H1 (cell line): Measurements from ENCODE around the gene DMGDH.

Experiments
- BACH1 ChIP-seq: IDR thresholded peaks from 2 replicates; pipeline ENCODE4 v1.6.1; 2012; ENCODE audit warnings: low read length, improper control_type of control experiment
- CEBPB ChIP-seq: IDR thresholded peaks from 2 replicates; pipeline ENCODE4 v1.6.1; 2012; ENCODE audit warnings: low read depth, low read length
- EP300 ChIP-seq, 2 experiments: IDR thresholded peaks; 1 replicate in 1 of 2; 2 replicates in 1 of 2; pipeline ENCODE4 v1.6.1; 2011 to 2012; ENCODE audit warnings: low read depth in 2 of 2, low read length in 2 of 2, mild to moderate bottlenecking in 2 of 2, borderline replicate concordance in 1 of 2, inconsistent platforms in 1 of 2, moderate library complexity in 1 of 2
- GABPA ChIP-seq: IDR thresholded peaks from 2 replicates; pipeline ENCODE4 v1.6.1; 2011; ENCODE audit warnings: mild to moderate bottlenecking, low read length, moderate library complexity, borderline replicate concordance; ENCODE audit not compliant: insufficient read depth
- HDAC2 ChIP-seq, 2 experiments: fragments of 300-600 bp in 1 of 2; sonication (generic) in 1 of 2; IDR thresholded peaks; 2 replicates each; pipeline ENCODE4 v1.6.1; 2011 to 2012; ENCODE audit warnings: low read depth in 2 of 2, low read length in 2 of 2, mild to moderate bottlenecking in 2 of 2, moderate library complexity in 2 of 2, borderline replicate concordance in 1 of 2, inconsistent platforms in 1 of 2
- MAFK ChIP-seq: IDR thresholded peaks from 2 replicates; pipeline ENCODE4 v1.6.1; 2012; ENCODE audit warnings: low read depth, mild to moderate bottlenecking, improper control_type of control experiment, low read length
- POLR2A ChIP-seq, 2 experiments: IDR thresholded peaks; 1 replicate in 1 of 2; 2 replicates in 1 of 2; pipeline ENCODE4 v1.6.1; 2011; ENCODE audit warnings: low read depth in 2 of 2, low read length in 2 of 2, mild to moderate bottlenecking in 2 of 2; ENCODE audit errors: control extremely low read depth in 1 of 2
- RAD21 ChIP-seq, 2 experiments: IDR thresholded peaks in 1 of 2; conservative IDR thresholded peaks in 1 of 2; 2 replicates each; pipeline ENCODE4 v1.6.1; 2011; ENCODE audit warnings: low read depth in 2 of 2, low read length in 2 of 2, improper control_type of control experiment in 1 of 2, inconsistent platforms in 1 of 2, mild to moderate bottlenecking in 1 of 2, moderate library complexity in 1 of 2
- RXRA ChIP-seq: IDR thresholded peaks from 2 replicates; pipeline ENCODE4 v1.6.1; 2011; ENCODE audit warnings: low read depth, mild to moderate bottlenecking, low read length, moderate library complexity; ENCODE audit not compliant: insufficient read depth
- SIN3A ChIP-seq, 2 experiments: IDR thresholded peaks in 1 of 2; conservative IDR thresholded peaks in 1 of 2; 2 replicates each; pipeline ENCODE4 v1.6.1; 2011 to 2012; ENCODE audit warnings: low read length in 2 of 2, improper control_type of control experiment in 1 of 2, low read depth in 1 of 2, mild to moderate bottlenecking in 1 of 2
- TBP ChIP-seq: IDR thresholded peaks from 2 replicates; pipeline ENCODE4 v1.6.1; 2011; ENCODE audit warnings: low read depth, low read length, improper control_type of control experiment
- TCF12 ChIP-seq: IDR thresholded peaks from 2 replicates; pipeline ENCODE4 v1.6.1; 2011; ENCODE audit warnings: low read depth, mild to moderate bottlenecking, low read length
- YY1 ChIP-seq: IDR thresholded peaks from 2 replicates; pipeline ENCODE4 v1.6.1; 2011; ENCODE audit warnings: low read depth, mild to moderate bottlenecking, low read length
- TF ChIP-seq, protein P1 (sequence below), 3 experiments: IDR thresholded peaks; 1 replicate in 2 of 3; 2 replicates in 1 of 3; pipeline versions ENCODE4 v1.5.1 to v1.6.1; 2011; ENCODE audit warnings: low read length in 3 of 3, mild to moderate bottlenecking in 3 of 3, inconsistent platforms in 2 of 3, low read depth in 1 of 3, moderate library complexity in 1 of 3; ENCODE audit not compliant: insufficient read depth in 1 of 3; ENCODE audit errors: control extremely low read depth in 1 of 3

DNA sequence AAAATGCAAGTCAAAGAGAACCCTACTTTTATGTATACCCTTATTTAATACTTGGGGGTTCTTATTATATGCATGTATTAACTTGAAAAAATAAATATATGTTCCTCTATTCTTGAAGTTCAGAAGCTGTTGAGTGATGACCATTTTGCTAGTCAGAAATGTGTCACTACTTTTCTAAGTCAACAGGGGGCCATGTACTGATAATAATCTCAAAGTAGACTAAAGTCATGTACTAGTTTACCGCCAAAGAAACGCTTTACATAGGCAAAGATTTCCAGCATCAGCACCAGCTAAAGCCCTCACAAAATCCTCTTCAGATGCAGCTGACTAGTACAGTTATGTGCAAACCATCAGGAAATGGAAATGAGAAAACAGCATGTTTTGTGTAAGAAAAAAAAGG lies 36.4 kb upstream of the DMGDH start:
- TF ChIP-seq RXRA (no peak), TCF12 (no peak), SIN3A (conservative IDR thresholded peaks at IDR 0.05 in 1 of 2, IDR thresholded peaks at IDR 0.05 in 1 of 2; ENCODE audit: low read depth in 1 of 2, low read length in 2 of 2) (no peak), BACH1 (no peak), EP300 (IDR thresholded peaks at IDR 0.05; ENCODE audit: borderline replicate concordance in 1 of 2, low read depth in 2 of 2, low read length in 2 of 2) (no peak), TBP (no peak), YY1 (no peak), MAFK (no peak), POLR2A (IDR thresholded peaks at IDR 0.05; ENCODE audit: control extremely low read depth in 1 of 2, low read depth in 2 of 2, low read length in 2 of 2) (no peak), RAD21 (IDR thresholded peaks at IDR 0.05 in 1 of 2, conservative IDR thresholded peaks at IDR 0.05 in 1 of 2; ENCODE audit: low read depth in 2 of 2, low read length in 2 of 2) (no peak), CEBPB (no peak), HDAC2 (IDR thresholded peaks at IDR 0.05; ENCODE audit: borderline replicate concordance in 1 of 2, low read depth in 2 of 2, low read length in 2 of 2) (no peak), GABPA (no peak)
- TF ChIP-seq, protein P1, sequence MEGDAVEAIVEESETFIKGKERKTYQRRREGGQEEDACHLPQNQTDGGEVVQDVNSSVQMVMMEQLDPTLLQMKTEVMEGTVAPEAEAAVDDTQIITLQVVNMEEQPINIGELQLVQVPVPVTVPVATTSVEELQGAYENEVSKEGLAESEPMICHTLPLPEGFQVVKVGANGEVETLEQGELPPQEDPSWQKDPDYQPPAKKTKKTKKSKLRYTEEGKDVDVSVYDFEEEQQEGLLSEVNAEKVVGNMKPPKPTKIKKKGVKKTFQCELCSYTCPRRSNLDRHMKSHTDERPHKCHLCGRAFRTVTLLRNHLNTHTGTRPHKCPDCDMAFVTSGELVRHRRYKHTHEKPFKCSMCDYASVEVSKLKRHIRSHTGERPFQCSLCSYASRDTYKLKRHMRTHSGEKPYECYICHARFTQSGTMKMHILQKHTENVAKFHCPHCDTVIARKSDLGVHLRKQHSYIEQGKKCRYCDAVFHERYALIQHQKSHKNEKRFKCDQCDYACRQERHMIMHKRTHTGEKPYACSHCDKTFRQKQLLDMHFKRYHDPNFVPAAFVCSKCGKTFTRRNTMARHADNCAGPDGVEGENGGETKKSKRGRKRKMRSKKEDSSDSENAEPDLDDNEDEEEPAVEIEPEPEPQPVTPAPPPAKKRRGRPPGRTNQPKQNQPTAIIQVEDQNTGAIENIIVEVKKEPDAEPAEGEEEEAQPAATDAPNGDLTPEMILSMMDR (IDR thresholded peaks at IDR 0.05; ENCODE audit: control extremely low read depth in 1 of 3, insufficient read depth in 1 of 3, low read depth in 1 of 3, low read length in 3 of 3): no peak
